Keratinocyte (primary cell): Measurements from ENCODE around the gene ERC2. TPM values are rescaled to one million over a fixed set of nuclear protein-coding genes. Genes with fewer than 3 reads are reported as not detected.
"Not testable (repeated sequence)": the region's sequence is repeated elsewhere in the genome, so short reads cannot be mapped to it uniquely, and the experiment has no call there.

Experiments used
- DNase-seq: peaks from one replicate; pipeline ENCODE4 v3.0.0-alpha.2; 2011; ENCODE audit warnings: low read depth, missing footprints, low spot score
- FAIRE-seq: peaks from 2 replicates; lab custom pipeline; 2011; peaks lifted over from hg19 to GRCh38; lab: Jason Lieb, UNC
- H2AFZ ChIP-seq: 2 replicates; pipeline ENCODE4 v1.6.0; 2012; ENCODE audit warnings: low read length, control low read depth, inconsistent platforms; ENCODE audit not compliant: control insufficient read depth
- H3K27ac ChIP-seq: 2 replicates; pipeline ENCODE4 v1.5.1; 2011; ENCODE audit warnings: low read length; ENCODE audit not compliant: control insufficient read depth, insufficient read depth
- H3K27me3 ChIP-seq: 3 replicates; pipeline ENCODE4 v1.6.0; 2011; ENCODE audit warnings: low read length; ENCODE audit not compliant: control insufficient read depth, insufficient read depth; ENCODE audit errors: extremely low read depth
- H3K36me3 ChIP-seq, 2 experiments: 2 replicates in 1 of 2; 3 replicates in 1 of 2; pipeline ENCODE4 v1.5.1; 2011; ENCODE audit warnings: low read length in 2 of 2, mild to moderate bottlenecking in 1 of 2; ENCODE audit not compliant: control insufficient read depth in 2 of 2, insufficient read depth in 2 of 2; ENCODE audit errors: extremely low read depth in 1 of 2
- H3K4me1 ChIP-seq: 3 replicates; pipeline ENCODE4 v1.5.1; 2011; ENCODE audit warnings: low read length; ENCODE audit not compliant: control insufficient read depth, insufficient read depth; ENCODE audit errors: extremely low read depth
- H3K4me2 ChIP-seq: 3 replicates; pipeline ENCODE4 v1.6.0; 2011; ENCODE audit warnings: low read depth, low read length; ENCODE audit not compliant: control insufficient read depth, insufficient read depth; ENCODE audit errors: extremely low read depth
- H3K4me3 ChIP-seq, 3 experiments: fragments of 200-600 bp in 1 of 3; sonication (generic) in 1 of 3; 2 replicates in 2 of 3; 3 replicates in 1 of 3; pipeline ENCODE4 v1.5.1; 2011 to 2016; ENCODE audit warnings: low read length in 3 of 3, mild to moderate bottlenecking in 3 of 3, control low read depth in 2 of 3, inconsistent platforms in 1 of 3, low read depth in 1 of 3, mixed read lengths in 1 of 3, mixed run types in 1 of 3, moderate library complexity in 1 of 3; ENCODE audit not compliant: control insufficient read depth in 2 of 3, insufficient read depth in 2 of 3; ENCODE audit errors: extremely low read depth in 1 of 3
- H3K79me2 ChIP-seq: 2 replicates; pipeline ENCODE4 v1.6.0; 2012; ENCODE audit warnings: low read length; ENCODE audit not compliant: control insufficient read depth, insufficient read depth
- H3K9ac ChIP-seq: 3 replicates; pipeline ENCODE4 v1.6.0; 2011; ENCODE audit warnings: low read length; ENCODE audit not compliant: control insufficient read depth, insufficient read depth; ENCODE audit errors: extremely low read depth
- H3K9me1 ChIP-seq: 3 replicates; pipeline ENCODE4 v1.6.0; 2011; ENCODE audit warnings: low read length; ENCODE audit not compliant: control insufficient read depth, insufficient read depth; ENCODE audit errors: extremely low read depth
- H3K9me3 ChIP-seq: 2 replicates; pipeline ENCODE4 v1.5.1; 2012; ENCODE audit warnings: low read depth, low read length; ENCODE audit not compliant: control insufficient read depth
- H4K20me1 ChIP-seq: 3 replicates; pipeline ENCODE4 v1.6.0; 2011; ENCODE audit warnings: low read length; ENCODE audit not compliant: control insufficient read depth, insufficient read depth; ENCODE audit errors: extremely low read depth
- CTCF ChIP-seq, 3 experiments: IDR thresholded peaks in 1 of 3; conservative IDR thresholded peaks in 1 of 3; optimal IDR thresholded peaks in 1 of 3; 2 replicates in 2 of 3; 3 replicates in 1 of 3; pipeline versions ENCODE3 to v1.5.1; 2011; ENCODE audit warnings: low read length in 3 of 3, mild to moderate bottlenecking in 3 of 3, moderate library complexity in 2 of 3, control low read depth in 1 of 3, inconsistent platforms in 1 of 3; ENCODE audit not compliant: insufficient read depth in 2 of 3; ENCODE audit errors: extremely low read depth in 1 of 3
- EZH2 ChIP-seq: IDR thresholded peaks from one replicate; pipeline ENCODE4 v1.6.1; 2012; ENCODE audit warnings: inconsistent platforms, mild to moderate bottlenecking, low read length, moderate library complexity
- dilution Hi-C: fragments of 300-500 bp; cut with MboI; formaldehyde crosslinking; loops from one replicate; pipeline ENCODE4 v1.7.0; 2020; ENCODE audit warnings: low sequenced_read_pairs; ENCODE audit not compliant: extremely low pct_ligation_motif_present
- polyA plus RNA-seq, 5 experiments: library from polyadenylated mRNA; depleted of rRNA in 3 of 5; stranded (reverse) in 3 of 5; stranded (forward) in 1 of 5; unstranded in 1 of 5; fragments of >200 nt; gene quantifications; 1 replicate in 1 of 5; 2 replicates in 3 of 5; 3 replicates in 1 of 5; pipeline versions ENCODE4 v1.2.1 to v1.2.3, GENCODE V29; 2011 to 2012; ENCODE audit warnings: missing spikeins in 2 of 5, low read depth in 1 of 5, low replicate concordance in 1 of 5

ERC2 gene
- polyA plus RNA-seq, 1 donor (not counting 4 experiments of a cell fraction or from before 2014, with no cell fraction given): 0.08 TPM

- Histone ChIP-seq H3K9ac (no peak overlapping the region), H4K20me1 (no peaks in the 10 kb centered on the region), H3K27me3 (no peaks in the 10 kb centered on the region), H3K4me3 (no peak overlapping the region), H3K27ac (no peak overlapping the region), H3K9me1 (no peaks in the 10 kb centered on the region), H3K79me2 (no peaks in the 10 kb centered on the region), H3K36me3 (no peaks in the 10 kb centered on the region), H3K4me1 (no peaks in the 10 kb centered on the region), H3K4me2 (no peak overlapping the region), H3K9me3 (no peaks in the 10 kb centered on the region), H2AFZ (no peak overlapping the region)
- DNase-seq (no peak), FAIRE-seq (no peak)
- TF ChIP-seq CTCF (optimal IDR thresholded peaks at IDR 0.05 in 1 of 3, IDR thresholded peaks at IDR 0.05 in 1 of 3, conservative IDR thresholded peaks at IDR 0.05 in 1 of 3; ENCODE audit: extremely low read depth in 1 of 3, insufficient read depth in 2 of 3, low read length in 3 of 3) (no peak), EZH2 (no peak)
- dilution Hi-C loops: no loop called here
These were observed 626.1 kb downstream of the ERC2 start for GRCh38 chr3:55842204-55842603.

- H3K4me2 ChIP-seq, DNase-seq, H3K4me1 ChIP-seq, FAIRE-seq, H2AFZ ChIP-seq, H3K9ac ChIP-seq, H3K4me3 ChIP-seq, dilution Hi-C loops, H3K9me1 ChIP-seq, H4K20me1 ChIP-seq, H3K36me3 ChIP-seq, H3K27ac ChIP-seq, H3K79me2 ChIP-seq, H3K9me3 ChIP-seq, H3K27me3 ChIP-seq: not testable (repeated sequence)
These were observed 636.4 kb downstream of the ERC2 start for GRCh38 chr3:55831876-55832275.

- TF ChIP-seq CTCF (optimal IDR thresholded peaks at IDR 0.05 in 1 of 3, IDR thresholded peaks at IDR 0.05 in 1 of 3, conservative IDR thresholded peaks at IDR 0.05 in 1 of 3; ENCODE audit: extremely low read depth in 1 of 3, insufficient read depth in 2 of 3, low read length in 3 of 3): no peak
- no peak for TF ChIP-seq EZH2
- dilution Hi-C loops: no loop called here
- H4K20me1 ChIP-seq: no peaks in the 10 kb centered on the region
- no peak overlapping the region for H3K27ac ChIP-seq
- no peaks in the 10 kb centered on the region for H3K9me1 ChIP-seq
- H3K9me3 ChIP-seq: no peaks in the 10 kb centered on the region
- DNase-seq: no peak
- H3K79me2 ChIP-seq: no peaks in the 10 kb centered on the region
- H3K4me3 ChIP-seq: no peak overlapping the region
- H3K4me1 ChIP-seq: no peaks in the 10 kb centered on the region
- no peaks in the 10 kb centered on the region for H3K36me3 ChIP-seq
- H3K27me3 ChIP-seq: no peaks in the 10 kb centered on the region
- no peak overlapping the region for H3K9ac ChIP-seq
- FAIRE-seq: no peak
- H2AFZ ChIP-seq: no peak overlapping the region
- H3K4me2 ChIP-seq: no peak overlapping the region
These were observed 639.6 kb downstream of the ERC2 start for GRCh38 chr3:55828712-55829111.
